Panc1 (cell line): ENCODE results near the gene DEFB113.

Source experiments
- CTCF ChIP-seq: fragments of 450-650 bp; IDR thresholded peaks from 2 replicates; pipeline ENCODE4 v1.5.1; 2017; ENCODE audit warnings: mild to moderate bottlenecking
- POLR2AphosphoS5 ChIP-seq: IDR thresholded peaks from 2 replicates; pipeline ENCODE4 v1.6.1; 2012; ENCODE audit warnings: mild to moderate bottlenecking, low read depth, low read length, moderate library complexity
- TCF7L2 ChIP-seq: IDR thresholded peaks from 2 replicates; pipeline ENCODE4 v1.6.1; 2011; ENCODE audit warnings: mild to moderate bottlenecking, low read depth, low read length, inconsistent platforms
- TF ChIP-seq, protein P1 (sequence below), 2 experiments: IDR thresholded peaks; 2 replicates each; pipeline ENCODE4 v1.6.1; 2011 to 2012; ENCODE audit warnings: low read depth in 2 of 2, control low read depth in 1 of 2, low read length in 1 of 2, mild to moderate bottlenecking in 1 of 2, moderate library complexity in 1 of 2; ENCODE audit not compliant: insufficient read depth in 1 of 2

- TF ChIP-seq CTCF (no peak), POLR2AphosphoS5 (no peak), TCF7L2 (no peak)
- TF ChIP-seq, protein P1, sequence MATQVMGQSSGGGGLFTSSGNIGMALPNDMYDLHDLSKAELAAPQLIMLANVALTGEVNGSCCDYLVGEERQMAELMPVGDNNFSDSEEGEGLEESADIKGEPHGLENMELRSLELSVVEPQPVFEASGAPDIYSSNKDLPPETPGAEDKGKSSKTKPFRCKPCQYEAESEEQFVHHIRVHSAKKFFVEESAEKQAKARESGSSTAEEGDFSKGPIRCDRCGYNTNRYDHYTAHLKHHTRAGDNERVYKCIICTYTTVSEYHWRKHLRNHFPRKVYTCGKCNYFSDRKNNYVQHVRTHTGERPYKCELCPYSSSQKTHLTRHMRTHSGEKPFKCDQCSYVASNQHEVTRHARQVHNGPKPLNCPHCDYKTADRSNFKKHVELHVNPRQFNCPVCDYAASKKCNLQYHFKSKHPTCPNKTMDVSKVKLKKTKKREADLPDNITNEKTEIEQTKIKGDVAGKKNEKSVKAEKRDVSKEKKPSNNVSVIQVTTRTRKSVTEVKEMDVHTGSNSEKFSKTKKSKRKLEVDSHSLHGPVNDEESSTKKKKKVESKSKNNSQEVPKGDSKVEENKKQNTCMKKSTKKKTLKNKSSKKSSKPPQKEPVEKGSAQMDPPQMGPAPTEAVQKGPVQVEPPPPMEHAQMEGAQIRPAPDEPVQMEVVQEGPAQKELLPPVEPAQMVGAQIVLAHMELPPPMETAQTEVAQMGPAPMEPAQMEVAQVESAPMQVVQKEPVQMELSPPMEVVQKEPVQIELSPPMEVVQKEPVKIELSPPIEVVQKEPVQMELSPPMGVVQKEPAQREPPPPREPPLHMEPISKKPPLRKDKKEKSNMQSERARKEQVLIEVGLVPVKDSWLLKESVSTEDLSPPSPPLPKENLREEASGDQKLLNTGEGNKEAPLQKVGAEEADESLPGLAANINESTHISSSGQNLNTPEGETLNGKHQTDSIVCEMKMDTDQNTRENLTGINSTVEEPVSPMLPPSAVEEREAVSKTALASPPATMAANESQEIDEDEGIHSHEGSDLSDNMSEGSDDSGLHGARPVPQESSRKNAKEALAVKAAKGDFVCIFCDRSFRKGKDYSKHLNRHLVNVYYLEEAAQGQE (IDR thresholded peaks at IDR 0.05; ENCODE audit: insufficient read depth in 1 of 2, low read depth in 2 of 2, low read length in 1 of 2): no peak
These were observed 29.4 kb downstream of the DEFB113 start for GRCh38 chr6:49939993-49940498.
